HepG2 (cell line): ENCODE measurements around the gene PLCL1.

Experiments used
- JUN ChIP-seq: sonication (generic); formaldehyde crosslinking; IDR thresholded peaks from 2 replicates; pipeline ENCODE4 v1.4.0; 2020; ENCODE audit warnings: mild to moderate bottlenecking, missing genetic modification reagents
- MTF1 ChIP-seq: sonication (generic); formaldehyde crosslinking; IDR thresholded peaks from 2 replicates; pipeline ENCODE4 v1.5.0; 2020; ENCODE audit warnings: missing genetic modification reagents
- ZBTB20 ChIP-seq: sonication (generic); formaldehyde crosslinking; IDR thresholded peaks from 2 replicates; pipeline ENCODE4 v1.8.1; 2023; ENCODE audit warnings: missing genetic modification reagents, low read depth, mild to moderate bottlenecking, borderline replicate concordance

- TF ChIP-seq JUN (CRISPR knock-in tag) (no peak), ZBTB20 (CRISPR knock-in tag) (no peak), MTF1 (CRISPR knock-in tag) (no peak)
Observed at GRCh38 chr2:197938555-197938954, 134.2 kb downstream of the PLCL1 start.
